HPDE6-E6E7 (cell line): ENCODE measurements around the gene SLC26A1.

Experiments
- DNase-seq: peaks from one replicate; pipeline ENCODE4 v3.0.0; 2011; ENCODE audit warnings: missing footprints; ENCODE audit errors: extremely low spot score

Gene SLC26A1

GRCh38 chr4:965766-966134 is 27.5 kb downstream of the SLC26A1 start:
- no peak for DNase-seq

GRCh38 chr4:965048-965765 is 28.0 kb downstream of the SLC26A1 start:
- DNase-seq: no peak

GRCh38 chr4:964346-965025 is 28.7 kb downstream of the SLC26A1 start:
- no peak for DNase-seq

GRCh38 chr4:963276-964225 is 29.7 kb downstream of the SLC26A1 start:
- no peak for DNase-seq

- no peak for DNase-seq
Observed at GRCh38 chr4:962231-963208, 30.7 kb downstream of the SLC26A1 start.

- peak; percentile 69 for DNase-seq
Observed at GRCh38 chr4:961351-962230, 31.6 kb downstream of the SLC26A1 start.

- no peak for DNase-seq
Observed at GRCh38 chr4:960636-961350, 32.4 kb downstream of the SLC26A1 start.

GRCh38 chr4:960140-960635 is 33.0 kb downstream of the SLC26A1 start:
- no peak for DNase-seq

GRCh38 chr4:959338-960139 is 33.7 kb downstream of the SLC26A1 start:
- no peak for DNase-seq

- no peak for DNase-seq
Observed at GRCh38 chr4:958696-959337, 34.4 kb downstream of the SLC26A1 start.

GRCh38 chr4:958314-958665 is 34.9 kb downstream of the SLC26A1 start:
- no peak for DNase-seq

- DNase-seq: no peak
Observed at GRCh38 chr4:957581-958313, 35.5 kb downstream of the SLC26A1 start.

- DNase-seq: no peak
Observed at GRCh38 chr4:957231-957580, 36.0 kb downstream of the SLC26A1 start.

GRCh38 chr4:956531-957230 is 36.5 kb downstream of the SLC26A1 start:
- no peak for DNase-seq

- no peak for DNase-seq
Observed at GRCh38 chr4:955931-956381, 37.2 kb downstream of the SLC26A1 start.

GRCh38 chr4:955161-955921 is 37.9 kb downstream of the SLC26A1 start:
- DNase-seq: no peak
